Lower leg skin (tissue), 4 donors: ENCODE measurements around the gene GID4. TPM values are rescaled to one million over a fixed set of nuclear protein-coding genes. Genes with fewer than 3 reads are reported as not detected.

Experiments
- DNase-seq, 2 donors: peaks; one replicate each; pipeline ENCODE4 v3.0.0-alpha.2; 2019; ENCODE audit warnings: low spot score in 2 of 2
- H3K4me3 ChIP-seq: fragments of 200-600 bp; sonication (generic); 2 replicates; pipeline ENCODE4 v1.5.1; 2017; ENCODE audit warnings: mild to moderate bottlenecking, low read depth; ENCODE audit not compliant: poor library complexity, severe bottlenecking
- POLR2A ChIP-seq, 2 donors: fragments of 450-650 bp; IDR thresholded peaks; one replicate each; pipeline ENCODE4 v1.6.1; 2016 to 2017; ENCODE audit warnings: antibody characterized with exemption in 2 of 2, mild to moderate bottlenecking in 1 of 2, moderate library complexity in 1 of 2
- WGBS, 2 donors: methylation state at CpG; one replicate each; pipeline ENCODE4 v1.1.5; 2018; 5-methylcytosine and 5-hydroxymethylcytosine counted together
- intact Hi-C: fragments of 100-400 bp; cut with DNase I; formaldehyde crosslinking; loops from one replicate; pipeline ENCODE4 v1.15.0; 2023; ENCODE audit warnings: low total_unique reads
- total RNA-seq, 4 donors: library from RNA; depleted of rRNA; stranded (reverse); fragments of >200 nt; gene quantifications; one replicate each; pipeline ENCODE4 v1.1.0, GENCODE V29; 2016
- TF ChIP-seq, protein P1 (sequence below), 3 donors: fragments of 450-650 bp; IDR thresholded peaks; one replicate each; pipeline ENCODE4 v1.5.1; 2016; ENCODE audit warnings: antibody characterized with exemption in 3 of 3, mild to moderate bottlenecking in 3 of 3, moderate library complexity in 2 of 3

GID4 gene
- total RNA-seq, 4 donors from 2014 or later, result 23.0 to 30.1 (median 24.1) TPM

- DNase-seq, result peak; percentile 68 to 80
- intact Hi-C loops, result no loop called here
- H3K4me3 ChIP-seq, result no peak overlapping the region
- 26 to 27% methylated on average over 5 of the region's 5 CpGs for WGBS, 2 donors
- no peak for TF ChIP-seq POLR2A (IDR thresholded peaks at IDR 0.05)
- TF ChIP-seq, protein P1, sequence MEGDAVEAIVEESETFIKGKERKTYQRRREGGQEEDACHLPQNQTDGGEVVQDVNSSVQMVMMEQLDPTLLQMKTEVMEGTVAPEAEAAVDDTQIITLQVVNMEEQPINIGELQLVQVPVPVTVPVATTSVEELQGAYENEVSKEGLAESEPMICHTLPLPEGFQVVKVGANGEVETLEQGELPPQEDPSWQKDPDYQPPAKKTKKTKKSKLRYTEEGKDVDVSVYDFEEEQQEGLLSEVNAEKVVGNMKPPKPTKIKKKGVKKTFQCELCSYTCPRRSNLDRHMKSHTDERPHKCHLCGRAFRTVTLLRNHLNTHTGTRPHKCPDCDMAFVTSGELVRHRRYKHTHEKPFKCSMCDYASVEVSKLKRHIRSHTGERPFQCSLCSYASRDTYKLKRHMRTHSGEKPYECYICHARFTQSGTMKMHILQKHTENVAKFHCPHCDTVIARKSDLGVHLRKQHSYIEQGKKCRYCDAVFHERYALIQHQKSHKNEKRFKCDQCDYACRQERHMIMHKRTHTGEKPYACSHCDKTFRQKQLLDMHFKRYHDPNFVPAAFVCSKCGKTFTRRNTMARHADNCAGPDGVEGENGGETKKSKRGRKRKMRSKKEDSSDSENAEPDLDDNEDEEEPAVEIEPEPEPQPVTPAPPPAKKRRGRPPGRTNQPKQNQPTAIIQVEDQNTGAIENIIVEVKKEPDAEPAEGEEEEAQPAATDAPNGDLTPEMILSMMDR (IDR thresholded peaks at IDR 0.05), result peak in 1 of 3 donors; percentile 71
Observed at GRCh38 chr17:18033442-18034099, 5.6 kb upstream of the GID4 start.

DNA sequence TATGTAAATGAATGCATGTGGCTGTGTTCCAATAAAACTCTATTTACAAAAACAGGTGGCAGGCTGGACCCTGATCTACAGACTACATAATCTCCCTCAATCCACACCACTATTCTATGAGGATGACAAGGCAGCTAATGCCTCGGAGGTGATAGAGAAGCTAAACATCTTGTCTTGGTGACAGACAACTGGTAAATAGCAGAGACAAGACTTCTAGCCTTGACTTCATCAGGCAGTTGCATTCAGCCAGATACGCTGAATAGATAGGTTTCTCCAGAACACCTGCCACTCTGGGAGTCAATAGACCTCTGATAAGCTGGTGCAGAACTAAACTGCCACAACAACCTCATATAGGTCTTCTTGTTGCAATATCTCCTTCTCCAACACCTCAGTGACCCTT lies 3.5 kb upstream of the GID4 start:
- intact Hi-C loops, result no loop called here

DNA sequence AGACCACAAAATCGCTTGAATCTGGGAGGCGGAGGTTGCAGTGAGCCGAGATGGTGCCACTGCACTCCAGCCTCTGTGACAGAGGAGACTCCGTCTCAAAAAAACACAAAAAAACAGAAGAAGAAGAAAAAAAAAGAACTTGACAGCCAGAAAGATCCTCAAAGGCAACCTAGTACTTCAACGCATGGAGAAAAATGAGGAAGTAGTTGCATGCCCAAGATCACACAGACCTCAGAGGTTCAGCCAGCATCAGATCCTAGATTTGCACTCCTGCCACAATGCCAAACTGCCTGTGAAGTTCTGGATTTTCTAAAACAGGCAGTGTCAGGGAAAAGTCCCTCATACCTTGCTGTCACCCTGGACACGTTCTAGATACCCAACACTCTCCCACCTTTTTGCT lies 1.7 kb upstream of the GID4 start:
- no peak overlapping the region for H3K4me3 ChIP-seq
- intact Hi-C loops, result no loop called here
- WGBS, 2 donors, result 71 to 81% methylated on average over 6 of the region's 6 CpGs
- no peak for TF ChIP-seq POLR2A (IDR thresholded peaks at IDR 0.05)
- TF ChIP-seq, protein P1 (IDR thresholded peaks at IDR 0.05), result no peak
- no peak for DNase-seq

More for the DNA sequence above, 3.5 kb upstream of the GID4 start:
- WGBS, 2 donors, result 79 to 81% methylated on average over 2 of the region's 2 CpGs
- TF ChIP-seq POLR2A (IDR thresholded peaks at IDR 0.05), result no peak
- TF ChIP-seq, protein P1 (IDR thresholded peaks at IDR 0.05), result no peak
- no peak overlapping the region for H3K4me3 ChIP-seq
- DNase-seq, result peak in 1 of 2 donors; percentile 8

DNA sequence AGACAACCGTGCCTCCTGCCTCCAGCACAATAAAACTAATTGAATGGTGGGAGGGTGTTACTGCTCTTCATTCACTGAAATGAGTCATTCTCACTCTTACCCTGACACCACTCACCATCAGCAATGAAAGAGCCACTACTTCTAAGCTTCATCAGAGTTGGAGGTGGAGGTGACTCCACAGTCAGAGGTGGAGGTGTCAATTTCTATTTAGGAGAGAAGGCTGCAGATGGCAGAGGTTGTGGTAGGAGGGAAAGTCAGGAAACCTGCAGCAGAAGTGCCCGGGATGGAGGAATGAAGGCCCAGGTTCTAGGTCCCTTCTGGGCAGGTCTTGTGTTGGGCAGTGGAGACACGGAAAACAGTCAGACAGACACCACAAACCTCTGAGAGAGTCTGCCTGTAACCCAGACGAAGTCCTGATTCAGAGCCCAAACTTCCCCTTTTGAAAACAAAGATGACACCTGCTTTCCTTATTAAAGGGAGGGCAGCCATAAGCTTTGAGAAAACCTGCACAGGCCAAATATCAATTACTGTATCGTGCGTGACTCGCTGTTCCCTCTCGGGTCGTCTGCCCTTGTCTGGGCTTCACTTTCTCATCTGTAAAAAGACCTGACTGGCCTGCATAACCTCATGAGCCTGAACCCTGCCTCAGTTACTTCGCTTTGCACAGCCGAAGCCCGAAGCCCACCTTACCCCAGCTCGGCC lies 908 bp upstream of the GID4 start:
- intact Hi-C loops, result no loop called here
- DNase-seq, result no peak
- TF ChIP-seq POLR2A (IDR thresholded peaks at IDR 0.05), result no peak
- TF ChIP-seq, protein P1 (IDR thresholded peaks at IDR 0.05), result no peak
- H3K4me3 ChIP-seq, result peak overlapping the region; percentile 75
- 4 to 5% methylated on average over 13 of the region's 13 CpGs for WGBS, 2 donors

- DNase-seq, result peak in 1 of 2 donors; percentile 90
- H3K4me3 ChIP-seq, result peak overlapping the region; percentile 67
- 0% methylated on average over 34 to 48 of the region's 81 CpGs for whole genome bisulfite sequencing, 2 donors
- intact Hi-C loops, result loop anchor here (10.0 kb wide), 1 partner anchor 365 kb away; no protein-coding TSS in a partner anchor
- TF ChIP-seq POLR2A (IDR thresholded peaks at IDR 0.05), result no peak
- TF ChIP-seq, protein P1 (IDR thresholded peaks at IDR 0.05), result no peak
Observed at GRCh38 chr17:18039535-18040260, 490 bp downstream of the GID4 start.
